H1 (cell line): Measurements from ENCODE around the gene SGMS1.
"Not testable (repeated sequence)": the region's sequence is repeated elsewhere in the genome, so short reads cannot be mapped to it uniquely, and the experiment has no call there.

Experiments used
- BRCA1 ChIP-seq: IDR thresholded peaks from 2 replicates; pipeline ENCODE4 v1.6.1; 2012; ENCODE audit warnings: low read depth, low read length, improper control_type of control experiment
- EP300 ChIP-seq, 2 experiments: IDR thresholded peaks; 1 replicate in 1 of 2; 2 replicates in 1 of 2; pipeline ENCODE4 v1.6.1; 2011 to 2012; ENCODE audit warnings: low read depth in 2 of 2, low read length in 2 of 2, mild to moderate bottlenecking in 2 of 2, borderline replicate concordance in 1 of 2, inconsistent platforms in 1 of 2, moderate library complexity in 1 of 2
- POLR2A ChIP-seq, 2 experiments: IDR thresholded peaks; 1 replicate in 1 of 2; 2 replicates in 1 of 2; pipeline ENCODE4 v1.6.1; 2011; ENCODE audit warnings: low read depth in 2 of 2, low read length in 2 of 2, mild to moderate bottlenecking in 2 of 2; ENCODE audit errors: control extremely low read depth in 1 of 2
- POLR2AphosphoS5 ChIP-seq: IDR thresholded peaks from 2 replicates; pipeline ENCODE4 v1.6.1; 2011; ENCODE audit warnings: low read depth, low read length
- SAP30 ChIP-seq: fragments of 300-600 bp; sonication (generic); IDR thresholded peaks from 2 replicates; pipeline ENCODE4 v1.7.1; 2012; ENCODE audit warnings: low read length, moderate library complexity, mild to moderate bottlenecking, inconsistent platforms; ENCODE audit not compliant: insufficient read depth, insufficient replicate concordance
- TAF7 ChIP-seq: optimal IDR thresholded peaks from 2 replicates; pipeline ENCODE3; 2011; ENCODE audit warnings: low read depth, mild to moderate bottlenecking, inconsistent platforms, low read length, moderate library complexity, borderline replicate concordance
- TEAD4 ChIP-seq: IDR thresholded peaks from 2 replicates; pipeline ENCODE4 v1.6.1; 2012; ENCODE audit warnings: low read depth, low read length, inconsistent platforms, mixed read lengths
- TF ChIP-seq, protein P1 (sequence below), 3 experiments: IDR thresholded peaks; 1 replicate in 2 of 3; 2 replicates in 1 of 3; pipeline versions ENCODE4 v1.5.1 to v1.6.1; 2011; ENCODE audit warnings: low read length in 3 of 3, mild to moderate bottlenecking in 3 of 3, inconsistent platforms in 2 of 3, low read depth in 1 of 3, moderate library complexity in 1 of 3; ENCODE audit not compliant: insufficient read depth in 1 of 3; ENCODE audit errors: control extremely low read depth in 1 of 3

DNA sequence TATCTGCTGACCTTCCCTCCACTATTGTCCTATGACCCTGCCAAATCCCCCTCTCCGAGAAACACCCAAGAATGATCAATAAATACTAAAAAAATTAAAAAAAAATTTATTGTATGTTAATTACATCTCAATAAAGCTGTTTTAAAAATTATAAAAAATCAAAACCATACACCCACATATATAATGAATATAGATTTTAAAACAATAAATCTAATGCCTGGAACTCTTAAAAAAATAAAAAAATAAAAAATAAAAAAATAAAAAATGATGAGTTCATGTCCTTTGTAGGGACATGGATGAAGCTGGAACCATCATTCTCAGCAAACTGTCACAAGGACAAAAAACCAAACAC is 267.3 kb downstream of the SGMS1 start:
- not testable (repeated sequence) for TF ChIP-seq EP300 (IDR thresholded peaks at IDR 0.05; ENCODE audit: borderline replicate concordance in 1 of 2, low read depth in 2 of 2, low read length in 2 of 2); POLR2A (IDR thresholded peaks at IDR 0.05; ENCODE audit: control extremely low read depth in 1 of 2, low read depth in 2 of 2, low read length in 2 of 2); BRCA1; SAP30; TAF7; POLR2AphosphoS5; TEAD4
- TF ChIP-seq, protein P1, sequence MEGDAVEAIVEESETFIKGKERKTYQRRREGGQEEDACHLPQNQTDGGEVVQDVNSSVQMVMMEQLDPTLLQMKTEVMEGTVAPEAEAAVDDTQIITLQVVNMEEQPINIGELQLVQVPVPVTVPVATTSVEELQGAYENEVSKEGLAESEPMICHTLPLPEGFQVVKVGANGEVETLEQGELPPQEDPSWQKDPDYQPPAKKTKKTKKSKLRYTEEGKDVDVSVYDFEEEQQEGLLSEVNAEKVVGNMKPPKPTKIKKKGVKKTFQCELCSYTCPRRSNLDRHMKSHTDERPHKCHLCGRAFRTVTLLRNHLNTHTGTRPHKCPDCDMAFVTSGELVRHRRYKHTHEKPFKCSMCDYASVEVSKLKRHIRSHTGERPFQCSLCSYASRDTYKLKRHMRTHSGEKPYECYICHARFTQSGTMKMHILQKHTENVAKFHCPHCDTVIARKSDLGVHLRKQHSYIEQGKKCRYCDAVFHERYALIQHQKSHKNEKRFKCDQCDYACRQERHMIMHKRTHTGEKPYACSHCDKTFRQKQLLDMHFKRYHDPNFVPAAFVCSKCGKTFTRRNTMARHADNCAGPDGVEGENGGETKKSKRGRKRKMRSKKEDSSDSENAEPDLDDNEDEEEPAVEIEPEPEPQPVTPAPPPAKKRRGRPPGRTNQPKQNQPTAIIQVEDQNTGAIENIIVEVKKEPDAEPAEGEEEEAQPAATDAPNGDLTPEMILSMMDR (IDR thresholded peaks at IDR 0.05; ENCODE audit: control extremely low read depth in 1 of 3, insufficient read depth in 1 of 3, low read depth in 1 of 3, low read length in 3 of 3) = not testable (repeated sequence)
